ENCODE results near the gene MECP2. TPM values are rescaled to one million over a fixed set of nuclear protein-coding genes. Genes with fewer than 3 reads are reported as not detected.

Gene MECP2
- total RNA-seq, 1 experiment from 2014 or later: 47.3 TPM

- POLR2A ChIA-PET (ENCODE audit: unreplicated experiment): no interaction called here
Observed at GRCh38 chrX:154142386-154142785, 44.9 kb upstream of the MECP2 start.

GRCh38 chrX:154140742-154141141 lies 43.2 kb upstream of the MECP2 start:
- Histone ChIP-seq H3K36me3 (ENCODE audit: low read depth, low read length) (no peaks in the 10 kb centered on the region), H3F3A (ENCODE audit: low read length, unreplicated experiment) (no peaks in the 10 kb centered on the region), H3K4me3 (ENCODE audit: low read length) (no peak overlapping the region), H3K79me2 (ENCODE audit: low read length) (no peaks in the 10 kb centered on the region), H3K4me1 (ENCODE audit: insufficient read depth, low read length) (peaks cover 7% of the 10 kb centered on the region), H3K9me2 (replicated peaks; ENCODE audit: low read length) (no peaks in the 10 kb centered on the region), H3K27me3 (ENCODE audit: low read length) (no peaks in the 10 kb centered on the region), H3K9me3 (ENCODE audit: low read length) (no peaks in the 10 kb centered on the region), H3K4me2 (ENCODE audit: low read length) (no peak overlapping the region), H3K27ac (ENCODE audit: low read length) (no peak overlapping the region), H3K9ac (ENCODE audit: low read length) (no peak overlapping the region), H4K20me1 (ENCODE audit: low read length) (no peaks in the 10 kb centered on the region), H2AFZ (ENCODE audit: low read length) (no peak overlapping the region)
- CTCF ChIA-PET: no interaction called here
- intact Hi-C loops (cut with micrococcal nuclease): no loop called here
- POLR2A ChIA-PET (ENCODE audit: unreplicated experiment): no interaction called here
- TF ChIP-seq EZH2 (IDR thresholded peaks at IDR 0.05; ENCODE audit: low read length, unreplicated experiment): no peak
- no peak for TF ChIP-seq CTCF (conservative IDR thresholded peaks at IDR 0.05; ENCODE audit: low read depth, low read length)
- no peak for TF ChIP-seq EZH2phosphoT487 (IDR thresholded peaks at IDR 0.05; ENCODE audit: borderline replicate concordance, low read length)
- ATAC-seq (no peak), DNase-seq (no peak)
- no TSS peak for BruUV-seq (replicated peaks)

More at GRCh38 chrX:154142386-154142785, 44.9 kb upstream of the MECP2 start:
- Histone ChIP-seq H3K4me1 (ENCODE audit: insufficient read depth, low read length) (no peaks in the 10 kb centered on the region), H3K9ac (ENCODE audit: low read length) (no peak overlapping the region), H3K79me2 (ENCODE audit: low read length) (no peaks in the 10 kb centered on the region), H2AFZ (ENCODE audit: low read length) (no peak overlapping the region), H3F3A (ENCODE audit: low read length, unreplicated experiment) (no peaks in the 10 kb centered on the region), H3K4me2 (ENCODE audit: low read length) (no peak overlapping the region), H3K4me3 (ENCODE audit: low read length) (no peak overlapping the region), H4K20me1 (ENCODE audit: low read length) (no peaks in the 10 kb centered on the region), H3K27me3 (ENCODE audit: low read length) (no peaks in the 10 kb centered on the region), H3K9me2 (replicated peaks; ENCODE audit: low read length) (no peaks in the 10 kb centered on the region), H3K27ac (ENCODE audit: low read length) (no peak overlapping the region), H3K36me3 (ENCODE audit: low read depth, low read length) (no peaks in the 10 kb centered on the region), H3K9me3 (ENCODE audit: low read length) (no peaks in the 10 kb centered on the region)
- intact Hi-C loops (cut with micrococcal nuclease): no loop called here
- TF ChIP-seq EZH2phosphoT487 (IDR thresholded peaks at IDR 0.05; ENCODE audit: borderline replicate concordance, low read length): no peak
- TF ChIP-seq EZH2 (IDR thresholded peaks at IDR 0.05; ENCODE audit: low read length, unreplicated experiment): no peak
- TF ChIP-seq CTCF (conservative IDR thresholded peaks at IDR 0.05; ENCODE audit: low read depth, low read length): no peak
- DNase-seq (no peak), ATAC-seq (no peak)
- BruUV-seq (replicated peaks): no TSS peak
- CTCF ChIA-PET: no interaction called here

- no peak overlapping the region for H3K4me2 ChIP-seq (ENCODE audit: low read length)
- H3K9me2 ChIP-seq (replicated peaks; ENCODE audit: low read length): no peaks in the 10 kb centered on the region
- POLR2A ChIA-PET (ENCODE audit: unreplicated experiment): no interaction called here
- H3K4me1 ChIP-seq (ENCODE audit: insufficient read depth, low read length): peaks cover 10% of the 10 kb centered on the region
- H4K20me1 ChIP-seq (ENCODE audit: low read length): no peaks in the 10 kb centered on the region
- no peak overlapping the region for H2AFZ ChIP-seq (ENCODE audit: low read length)
- intact Hi-C loops (cut with micrococcal nuclease): no loop called here
- no peaks in the 10 kb centered on the region for H3K27me3 ChIP-seq (ENCODE audit: low read length)
- no TSS peak for BruUV-seq (replicated peaks)
- no peak overlapping the region for H3K4me3 ChIP-seq (ENCODE audit: low read length)
- H3K9ac ChIP-seq (ENCODE audit: low read length): no peak overlapping the region
- H3F3A ChIP-seq (ENCODE audit: low read length, unreplicated experiment): no peaks in the 10 kb centered on the region
- TF ChIP-seq CTCF (conservative IDR thresholded peaks at IDR 0.05; ENCODE audit: low read depth, low read length) (no peak), EZH2 (IDR thresholded peaks at IDR 0.05; ENCODE audit: low read length, unreplicated experiment) (no peak), EZH2phosphoT487 (IDR thresholded peaks at IDR 0.05; ENCODE audit: borderline replicate concordance, low read length) (no peak)
- no peaks in the 10 kb centered on the region for H3K36me3 ChIP-seq (ENCODE audit: low read depth, low read length)
- CTCF ChIA-PET: no interaction called here
- H3K9me3 ChIP-seq (ENCODE audit: low read length): no peaks in the 10 kb centered on the region
- no peak overlapping the region for H3K27ac ChIP-seq (ENCODE audit: low read length)
- no peaks in the 10 kb centered on the region for H3K79me2 ChIP-seq (ENCODE audit: low read length)
- no peak for DNase-seq
- ATAC-seq: no peak
Observed at GRCh38 chrX:154140206-154140605, 42.7 kb upstream of the MECP2 start.

Data from PC-3 (cell line).